Stimulated activated CD8-positive, alpha-beta memory T cell treated with anti-CD3 and anti-CD28 coated beads, Interleukin-15, amount 100 ng/mL, for 1 hour (primary cell): Measurements from ENCODE around the gene C16orf78.

Source experiments
- DNase-seq: peaks from one replicate; pipeline ENCODE4 v3.0.0-alpha.2; 2020; ENCODE audit warnings: low read depth

The C16orf78 gene

GRCh38 chr16:49431591-49432290 is 58.1 kb downstream of the C16orf78 start:
- DNase-seq: no peak

- no peak for DNase-seq
Observed at GRCh38 chr16:49434733-49435132, 61.1 kb downstream of the C16orf78 start.

- DNase-seq: no peak
Observed at GRCh38 chr16:49436181-49436580, 62.6 kb downstream of the C16orf78 start.

- no peak for DNase-seq
Observed at GRCh38 chr16:49437344-49437743, 63.7 kb downstream of the C16orf78 start.

GRCh38 chr16:49439050-49439449 is 65.4 kb downstream of the C16orf78 start:
- no peak for DNase-seq

- no peak for DNase-seq
Observed at GRCh38 chr16:49439676-49440075, 66.1 kb downstream of the C16orf78 start.

GRCh38 chr16:49440156-49441065 is 66.8 kb downstream of the C16orf78 start:
- DNase-seq: no peak

GRCh38 chr16:49441366-49441780 is 67.8 kb downstream of the C16orf78 start:
- peak; percentile 34 for DNase-seq

- no peak for DNase-seq
Observed at GRCh38 chr16:49442805-49443204, 69.2 kb downstream of the C16orf78 start.

GRCh38 chr16:49443576-49443975 is 70.0 kb downstream of the C16orf78 start:
- no peak for DNase-seq

- no peak for DNase-seq
Observed at GRCh38 chr16:49446805-49447204, 73.2 kb downstream of the C16orf78 start.
